Hepatocyte (in vitro differentiated cells): ENCODE data around the gene SLC9A2. TPM values are rescaled to one million over a fixed set of nuclear protein-coding genes. Genes with fewer than 3 reads are reported as not detected.

Experiments used
- DNase-seq: peaks from one replicate; pipeline ENCODE4 v3.0.0-alpha.2; 2016; ENCODE audit warnings: low spot score
- H2AFZ ChIP-seq: fragments of 200-600 bp; sonication (generic); 2 replicates; pipeline ENCODE4 v1.6.0; 2016; ENCODE audit warnings: antibody characterized with exemption, mild to moderate bottlenecking
- H3K27ac ChIP-seq: fragments of 200-600 bp; sonication (generic); 2 replicates; pipeline ENCODE4 v1.5.1; 2016; ENCODE audit warnings: mild to moderate bottlenecking
- H3K27me3 ChIP-seq: fragments of 200-600 bp; sonication (generic); 2 replicates; pipeline ENCODE4 v1.6.1; 2016
- H3K36me3 ChIP-seq: fragments of 200-600 bp; sonication (generic); replicated peaks from 2 replicates; pipeline ENCODE4 v1.5.1; 2016; ENCODE audit warnings: low read depth; ENCODE audit not compliant: insufficient read depth
- H3K4me1 ChIP-seq: fragments of 200-600 bp; sonication (generic); 2 replicates; pipeline ENCODE4 v1.5.1; 2016; ENCODE audit warnings: mild to moderate bottlenecking, moderate library complexity; ENCODE audit not compliant: insufficient read depth
- H3K4me2 ChIP-seq: fragments of 200-600 bp; sonication (generic); 2 replicates; pipeline ENCODE4 v1.6.0; 2016
- H3K4me3 ChIP-seq: fragments of 200-600 bp; sonication (generic); 2 replicates; pipeline ENCODE4 v1.5.1; 2016; ENCODE audit warnings: mild to moderate bottlenecking
- H3K79me2 ChIP-seq: fragments of 200-600 bp; sonication (generic); 2 replicates; pipeline ENCODE4 v1.6.0; 2017; ENCODE audit warnings: mild to moderate bottlenecking
- H3K9me2 ChIP-seq: fragments of 200-600 bp; sonication (generic); replicated peaks from 2 replicates; pipeline ENCODE4 v1.6.0; 2017; ENCODE audit warnings: mild to moderate bottlenecking; ENCODE audit not compliant: insufficient read depth
- H3K9me3 ChIP-seq: fragments of 200-600 bp; sonication (generic); 2 replicates; pipeline ENCODE4 v1.5.1; 2016; ENCODE audit warnings: low read depth, mild to moderate bottlenecking
- H4K20me1 ChIP-seq: fragments of 200-600 bp; sonication (generic); 2 replicates; pipeline ENCODE4 v1.6.0; 2016; ENCODE audit warnings: mild to moderate bottlenecking; ENCODE audit not compliant: insufficient read depth, poor library complexity, severe bottlenecking
- CTCF ChIP-seq: fragments of 200-600 bp; sonication (generic); IDR thresholded peaks from 2 replicates; pipeline ENCODE4 v1.5.1; 2016; ENCODE audit warnings: antibody characterized with exemption, mild to moderate bottlenecking; ENCODE audit not compliant: poor library complexity
- EZH2 ChIP-seq: fragments of 200-600 bp; sonication (generic); IDR thresholded peaks from 2 replicates; pipeline ENCODE4 v1.6.1; 2016; ENCODE audit warnings: antibody characterized with exemption, mild to moderate bottlenecking, borderline replicate concordance
- EZH2phosphoT487 ChIP-seq: fragments of 200-600 bp; sonication (generic); IDR thresholded peaks from one replicate; pipeline ENCODE4 v1.6.1; 2018; ENCODE audit warnings: antibody characterized with exemption, mild to moderate bottlenecking, low read depth, moderate library complexity; ENCODE audit not compliant: unreplicated experiment, severe bottlenecking
- WGBS: methylation state at CpG from one replicate; pipeline ENCODE4 v1.1.6; 2016; ENCODE audit warnings: low lambda C conversion rate; ENCODE audit errors: missing lambda C conversion rate; 5-methylcytosine and 5-hydroxymethylcytosine counted together
- polyA plus RNA-seq: library from polyadenylated mRNA; unstranded; fragments of >200 nt; fragmentation: Nextera tagmentation; extraction: Ambion mirVana; gene quantifications from 2 replicates; pipeline ENCODE4 v1.2.1, GENCODE V29; 2016
- total RNA-seq: library from RNA; depleted of rRNA; stranded (reverse); fragments of >200 nt; gene quantifications from 2 replicates; pipeline ENCODE4 v1.2.3, GENCODE V29; 2014

Gene SLC9A2
- total and polyA plus RNA-seq, 2 experiments from 2014 or later = 1.1 to 2.1 TPM

- Histone ChIP-seq H3K9me3 (no peaks in the 10 kb centered on the region), H3K79me2 (no peaks in the 10 kb centered on the region), H3K9me2 (no peaks in the 10 kb centered on the region), H3K4me2 (peak overlapping the region; percentile 44), H3K4me3 (no peak overlapping the region), H3K27me3 (no peaks in the 10 kb centered on the region), H4K20me1 (no peaks in the 10 kb centered on the region), H2AFZ (no peak overlapping the region), H3K4me1 (no peaks in the 10 kb centered on the region), H3K27ac (peak overlapping the region; percentile 40), H3K36me3 (no peaks in the 10 kb centered on the region)
- peak; percentile 28 for DNase-seq
- 44% methylated on average over 5 of the region's 5 CpGs for WGBS
- no peak for TF ChIP-seq CTCF
- no peak for TF ChIP-seq EZH2
- no peak for TF ChIP-seq EZH2phosphoT487
These were observed 17.0 kb downstream of the SLC9A2 start for GRCh38 chr2:102636283-102636907.

- no peaks in the 10 kb centered on the region for H3K79me2 ChIP-seq
- H3K9me3 ChIP-seq = no peaks in the 10 kb centered on the region
- no peaks in the 10 kb centered on the region for H3K27me3 ChIP-seq
- TF ChIP-seq CTCF = no peak
- no peak for TF ChIP-seq EZH2
- no peak for TF ChIP-seq EZH2phosphoT487
- H2AFZ ChIP-seq = no peak overlapping the region
- H3K36me3 ChIP-seq = no peaks in the 10 kb centered on the region
- no peaks in the 10 kb centered on the region for H3K4me1 ChIP-seq
- WGBS = 88% methylated on average over 4 of the region's 4 CpGs
- no peak overlapping the region for H3K4me3 ChIP-seq
- no peak for DNase-seq
- H3K27ac ChIP-seq = no peak overlapping the region
- H3K4me2 ChIP-seq = no peak overlapping the region
- H3K9me2 ChIP-seq = no peaks in the 10 kb centered on the region
- H4K20me1 ChIP-seq = no peaks in the 10 kb centered on the region
These were observed 18.0 kb downstream of the SLC9A2 start for GRCh38 chr2:102637358-102637757.

GRCh38 chr2:102639429-102639828 lies 20.1 kb downstream of the SLC9A2 start:
- Histone ChIP-seq H3K4me1 (no peaks in the 10 kb centered on the region), H3K79me2 (no peaks in the 10 kb centered on the region), H4K20me1 (no peaks in the 10 kb centered on the region), H3K4me2 (no peak overlapping the region), H3K27ac (no peak overlapping the region), H3K9me2 (no peaks in the 10 kb centered on the region), H3K4me3 (no peak overlapping the region), H3K27me3 (no peaks in the 10 kb centered on the region), H3K36me3 (no peaks in the 10 kb centered on the region), H3K9me3 (no peaks in the 10 kb centered on the region), H2AFZ (no peak overlapping the region)
- 93% methylated on average over 2 of the region's 2 CpGs for WGBS
- TF ChIP-seq CTCF = no peak
- DNase-seq = no peak

GRCh38 chr2:102652126-102652525 lies 32.8 kb downstream of the SLC9A2 start:
- H3K4me2 ChIP-seq = no peak overlapping the region
- H3K4me3 ChIP-seq = no peak overlapping the region
- H3K79me2 ChIP-seq = no peaks in the 10 kb centered on the region
- H3K9me2 ChIP-seq = no peaks in the 10 kb centered on the region
- WGBS = 92% methylated on average over 2 of the region's 2 CpGs
- TF ChIP-seq CTCF (no peak), EZH2phosphoT487 (no peak), EZH2 (no peak)
- H3K27me3 ChIP-seq = no peaks in the 10 kb centered on the region
- no peak for DNase-seq
- no peaks in the 10 kb centered on the region for H4K20me1 ChIP-seq
- no peak overlapping the region for H3K27ac ChIP-seq
- H3K9me3 ChIP-seq = no peaks in the 10 kb centered on the region
- H3K4me1 ChIP-seq = no peaks in the 10 kb centered on the region
- no peaks in the 10 kb centered on the region for H3K36me3 ChIP-seq
- no peak overlapping the region for H2AFZ ChIP-seq
